ENCODE measurements around the gene PAX3. TPM values are rescaled to one million over a fixed set of nuclear protein-coding genes. Genes with fewer than 3 reads are reported as not detected.

PAX3 gene
- total and polyA plus RNA-seq, 9 of the 15 experiments (the other 6 are each of a cell fraction or from before 2014, with no cell fraction given): not detected

- no peaks in the 10 kb centered on the region for H3K9me1 ChIP-seq (ENCODE audit: control insufficient read depth, insufficient read depth, low read length)
- no peaks in the 10 kb centered on the region for H3K79me2 ChIP-seq (ENCODE audit: control insufficient read depth, insufficient read depth, low read length)
- H3K9me3 ChIP-seq (replicated peaks; ENCODE audit: control insufficient read depth, insufficient read depth, low read depth, low read length): no peaks in the 10 kb centered on the region
- DNase-seq (ENCODE audit: extremely low read depth in 1 of 4, low spot score in 3 of 4) (no peak), FAIRE-seq (no peak), ATAC-seq (no peak)
- no peaks in the 10 kb centered on the region for H4K20me1 ChIP-seq (replicated peaks; ENCODE audit: control insufficient read depth, insufficient read depth, low read length)
- no peak overlapping the region for H3K9ac ChIP-seq (ENCODE audit: insufficient read depth in 1 of 2, low read depth in 2 of 2, low read length in 2 of 2)
- no TSS peak for BruUV-seq (replicated peaks)
- in situ Hi-C loops (cut with MboI): no loop called here
- intact Hi-C loops (cut with micrococcal nuclease): no loop called here
- ChIA-PET CTCF (ENCODE audit: low intra/inter-chr PET ratio) (no interaction called here), POLR2A (no interaction called here)
- no peaks in the 10 kb centered on the region for H3K4me1 ChIP-seq (replicated peaks in 1 of 2; ENCODE audit: control insufficient read depth in 2 of 2, insufficient read depth in 2 of 2, low read length in 2 of 2)
- H3K27ac ChIP-seq (ENCODE audit: extremely low read depth, low read depth, low read length): no peak overlapping the region
- WGBS (ENCODE audit: insufficient coverage, low coverage, missing lambda C conversion rate): 0% methylated on average over 4 of the region's 4 CpGs
- H3K4me2 ChIP-seq (ENCODE audit: insufficient read depth, low read length): no peak overlapping the region
- H3K27me3 ChIP-seq (ENCODE audit: control insufficient read depth in 2 of 2, insufficient read depth in 2 of 2, low read length in 2 of 2): no peaks in the 10 kb centered on the region
- TF ChIP-seq HEY1 (CRISPR knock-in tag; IDR thresholded peaks at IDR 0.05; ENCODE audit: borderline replicate concordance) (no peak), CBX2 (IDR thresholded peaks at IDR 0.05; ENCODE audit: insufficient read depth, low read length, poor library complexity, severe bottlenecking) (no peak), MTA2 (IDR thresholded peaks at IDR 0.05; ENCODE audit: low read depth) (no peak)
- TF ChIP-seq, protein P1, sequence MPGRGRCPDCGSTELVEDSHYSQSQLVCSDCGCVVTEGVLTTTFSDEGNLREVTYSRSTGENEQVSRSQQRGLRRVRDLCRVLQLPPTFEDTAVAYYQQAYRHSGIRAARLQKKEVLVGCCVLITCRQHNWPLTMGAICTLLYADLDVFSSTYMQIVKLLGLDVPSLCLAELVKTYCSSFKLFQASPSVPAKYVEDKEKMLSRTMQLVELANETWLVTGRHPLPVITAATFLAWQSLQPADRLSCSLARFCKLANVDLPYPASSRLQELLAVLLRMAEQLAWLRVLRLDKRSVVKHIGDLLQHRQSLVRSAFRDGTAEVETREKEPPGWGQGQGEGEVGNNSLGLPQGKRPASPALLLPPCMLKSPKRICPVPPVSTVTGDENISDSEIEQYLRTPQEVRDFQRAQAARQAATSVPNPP (IDR thresholded peaks at IDR 0.05; ENCODE audit: borderline replicate concordance, insufficient read depth, insufficient read length): no peak
- H3K36me3 ChIP-seq (ENCODE audit: control insufficient read depth, insufficient read depth, low read length): no peaks in the 10 kb centered on the region
- H3K4me3 ChIP-seq: no peak overlapping the region
- H2AFZ ChIP-seq (ENCODE audit: low read depth, low read length): no peak overlapping the region
Measured at GRCh38 chr2:222228054-222228453, 70.7 kb downstream of the PAX3 start.

GRCh38 chr2:222218786-222219185, 80.0 kb downstream of the PAX3 start:
- no peak for ATAC-seq
- no TSS peak for BruUV-seq (replicated peaks)
- no peaks in the 10 kb centered on the region for H3K4me1 ChIP-seq (replicated peaks in 1 of 2; ENCODE audit: control insufficient read depth in 2 of 2, insufficient read depth in 2 of 2, low read length in 2 of 2)
- no peak overlapping the region for H3K9ac ChIP-seq (ENCODE audit: insufficient read depth in 1 of 2, low read depth in 2 of 2, low read length in 2 of 2)
- H3K4me3 ChIP-seq: no peak overlapping the region
- H3K27me3 ChIP-seq (ENCODE audit: control insufficient read depth in 2 of 2, insufficient read depth in 2 of 2, low read length in 2 of 2): no peaks in the 10 kb centered on the region
- TF ChIP-seq SIN3A (IDR thresholded peaks at IDR 0.05; ENCODE audit: borderline replicate concordance in 2 of 2, control insufficient read depth in 1 of 2, low read depth in 2 of 2, low read length in 2 of 2): no peak
- TF ChIP-seq NR2C2 (CRISPR knock-in tag; IDR thresholded peaks at IDR 0.05): no peak
- no peak for TF ChIP-seq NR2C2 (tag; IDR thresholded peaks at IDR 0.05)
- no peak for TF ChIP-seq ETS2 (tag; IDR thresholded peaks at IDR 0.05; ENCODE audit: borderline replicate concordance, poor library complexity, severe bottlenecking)
- no peak for TF ChIP-seq BRCA1 (IDR thresholded peaks at IDR 0.05)
- no peak for TF ChIP-seq BRCA1 (CRISPR knock-in tag; IDR thresholded peaks at IDR 0.05)
- TF ChIP-seq U2AF2 (optimal IDR thresholded peaks at IDR 0.05; ENCODE audit: low read depth, low read length): no peak
- no peak for TF ChIP-seq NR1H2 (CRISPR knock-in tag; IDR thresholded peaks at IDR 0.05)
- TF ChIP-seq DIDO1 (tag; IDR thresholded peaks at IDR 0.05; ENCODE audit: low read depth): no peak
- TF ChIP-seq SETDB1 (IDR thresholded peaks at IDR 0.05; ENCODE audit: low read length): no peak
- no peaks in the 10 kb centered on the region for H3K9me1 ChIP-seq (ENCODE audit: control insufficient read depth, insufficient read depth, low read length)
- H2AFZ ChIP-seq (ENCODE audit: low read depth, low read length): no peak overlapping the region
- intact Hi-C loops (cut with micrococcal nuclease) (no loop called here), in situ Hi-C loops (cut with MboI) (no loop called here)
- CTCF ChIA-PET (ENCODE audit: low intra/inter-chr PET ratio): no interaction called here
- H3K36me3 ChIP-seq (ENCODE audit: control insufficient read depth, insufficient read depth, low read length): no peaks in the 10 kb centered on the region
- H3K4me2 ChIP-seq (ENCODE audit: insufficient read depth, low read length): no peak overlapping the region
- H3K9me3 ChIP-seq (replicated peaks; ENCODE audit: control insufficient read depth, insufficient read depth, low read depth, low read length): no peaks in the 10 kb centered on the region
- no peaks in the 10 kb centered on the region for H4K20me1 ChIP-seq (replicated peaks; ENCODE audit: control insufficient read depth, insufficient read depth, low read length)
- no peak overlapping the region for H3K27ac ChIP-seq (ENCODE audit: extremely low read depth, low read depth, low read length)
- DNase-seq (ENCODE audit: extremely low read depth in 1 of 4, low spot score in 3 of 4): no peak
- H3K79me2 ChIP-seq (ENCODE audit: control insufficient read depth, insufficient read depth, low read length): no peaks in the 10 kb centered on the region
- no peak for FAIRE-seq
- WGBS (ENCODE audit: insufficient coverage, low coverage, missing lambda C conversion rate): 0% methylated on average over 6 of the region's 6 CpGs
- POLR2A ChIA-PET: no interaction called here
